ENCODE measurements around the gene UST. TPM values are rescaled to one million over a fixed set of nuclear protein-coding genes. Genes with fewer than 3 reads are reported as not detected.
A peak's percentile ranks its signal among the peaks of the same experiment; 100 is the strongest.

The UST gene
- total RNA-seq, 1 experiment from 2014 or later = 3.9 TPM

- no peak overlapping the region for H3K4me3 ChIP-seq (ENCODE audit: low read length)
- no peak overlapping the region for H2AFZ ChIP-seq (ENCODE audit: low read length)
- no peaks in the 10 kb centered on the region for H3K9me2 ChIP-seq (replicated peaks; ENCODE audit: low read length)
- peak; percentile 23 for DNase-seq
- H3K9ac ChIP-seq (ENCODE audit: low read length) = no peak overlapping the region
- ChIA-PET CTCF (no interaction called here), POLR2A (ENCODE audit: unreplicated experiment) (no interaction called here)
- no TSS peak for BruUV-seq (replicated peaks)
- H3K79me2 ChIP-seq (ENCODE audit: low read length) = no peaks in the 10 kb centered on the region
- no peaks in the 10 kb centered on the region for H3K36me3 ChIP-seq (ENCODE audit: low read depth, low read length)
- H3K4me2 ChIP-seq (ENCODE audit: low read length) = no peak overlapping the region
- H4K20me1 ChIP-seq (ENCODE audit: low read length) = no peaks in the 10 kb centered on the region
- no peaks in the 10 kb centered on the region for H3K9me3 ChIP-seq (ENCODE audit: low read length)
- no peaks in the 10 kb centered on the region for H3K27me3 ChIP-seq (ENCODE audit: low read length)
- intact Hi-C loops (cut with micrococcal nuclease) = no loop called here
- no peaks in the 10 kb centered on the region for H3F3A ChIP-seq (ENCODE audit: low read length, unreplicated experiment)
- no peak overlapping the region for H3K27ac ChIP-seq (ENCODE audit: low read length)
- H3K4me1 ChIP-seq (ENCODE audit: insufficient read depth, low read length) = no peaks in the 10 kb centered on the region
- no peak for ATAC-seq
- TF ChIP-seq CTCF (conservative IDR thresholded peaks at IDR 0.05; ENCODE audit: low read depth, low read length) (peak; percentile 29; the same call in 1 of the 2 replicates), EZH2phosphoT487 (IDR thresholded peaks at IDR 0.05; ENCODE audit: borderline replicate concordance, low read length) (no peak)
These were observed 212.2 kb downstream of the UST start for GRCh38 chr6:148959008-148959407.

- Histone ChIP-seq H3K9me2 (replicated peaks; ENCODE audit: low read length) (no peaks in the 10 kb centered on the region), H3K9ac (ENCODE audit: low read length) (no peak overlapping the region), H3K27ac (ENCODE audit: low read length) (no peak overlapping the region), H3K79me2 (ENCODE audit: low read length) (no peaks in the 10 kb centered on the region), H3K27me3 (ENCODE audit: low read length) (no peaks in the 10 kb centered on the region), H3K4me2 (ENCODE audit: low read length) (no peak overlapping the region), H3K4me3 (ENCODE audit: low read length) (no peak overlapping the region), H3K4me1 (ENCODE audit: insufficient read depth, low read length) (no peaks in the 10 kb centered on the region), H2AFZ (ENCODE audit: low read length) (no peak overlapping the region), H3K9me3 (ENCODE audit: low read length) (no peaks in the 10 kb centered on the region), H3F3A (ENCODE audit: low read length, unreplicated experiment) (no peaks in the 10 kb centered on the region), H4K20me1 (ENCODE audit: low read length) (no peaks in the 10 kb centered on the region), H3K36me3 (ENCODE audit: low read depth, low read length) (no peaks in the 10 kb centered on the region)
- intact Hi-C loops (cut with micrococcal nuclease) = no loop called here
- no TSS peak for BruUV-seq (replicated peaks)
- ATAC-seq = no peak
- ChIA-PET CTCF (no interaction called here), POLR2A (ENCODE audit: unreplicated experiment) (no interaction called here)
- no peak for DNase-seq
- TF ChIP-seq CTCF (conservative IDR thresholded peaks at IDR 0.05; ENCODE audit: low read depth, low read length) (no peak), EZH2 (IDR thresholded peaks at IDR 0.05; ENCODE audit: low read length, unreplicated experiment) (no peak), EZH2phosphoT487 (IDR thresholded peaks at IDR 0.05; ENCODE audit: borderline replicate concordance, low read length) (no peak)
These were observed 212.7 kb downstream of the UST start for GRCh38 chr6:148959501-148959900.

- ATAC-seq (no peak), DNase-seq (no peak)
- Histone ChIP-seq H4K20me1 (ENCODE audit: low read length) (no peaks in the 10 kb centered on the region), H2AFZ (ENCODE audit: low read length) (no peak overlapping the region), H3K27ac (ENCODE audit: low read length) (no peak overlapping the region), H3K27me3 (ENCODE audit: low read length) (no peaks in the 10 kb centered on the region), H3K4me3 (ENCODE audit: low read length) (no peak overlapping the region), H3K79me2 (ENCODE audit: low read length) (no peaks in the 10 kb centered on the region), H3K4me1 (ENCODE audit: insufficient read depth, low read length) (no peaks in the 10 kb centered on the region), H3K9me2 (replicated peaks; ENCODE audit: low read length) (no peaks in the 10 kb centered on the region), H3F3A (ENCODE audit: low read length, unreplicated experiment) (no peaks in the 10 kb centered on the region), H3K9me3 (ENCODE audit: low read length) (no peaks in the 10 kb centered on the region), H3K9ac (ENCODE audit: low read length) (no peak overlapping the region), H3K36me3 (ENCODE audit: low read depth, low read length) (no peaks in the 10 kb centered on the region), H3K4me2 (ENCODE audit: low read length) (no peak overlapping the region)
- ChIA-PET POLR2A (ENCODE audit: unreplicated experiment) (no interaction called here), CTCF (no interaction called here)
- no peak for TF ChIP-seq CTCF (conservative IDR thresholded peaks at IDR 0.05; ENCODE audit: low read depth, low read length)
- TF ChIP-seq EZH2phosphoT487 (IDR thresholded peaks at IDR 0.05; ENCODE audit: borderline replicate concordance, low read length) = no peak
- no peak for TF ChIP-seq EZH2 (IDR thresholded peaks at IDR 0.05; ENCODE audit: low read length, unreplicated experiment)
- intact Hi-C loops (cut with micrococcal nuclease) = no loop called here
- no TSS peak for BruUV-seq (replicated peaks)
These were observed 216.2 kb downstream of the UST start for GRCh38 chr6:148962854-148963515.
